AML-193 (cell line): ENCODE data around the gene SMG9.
"Not testable (repeated sequence)": the region's sequence is repeated elsewhere in the genome, so short reads cannot be mapped to it uniquely, and the experiment has no call there.

Source experiments
- DNase-seq, 2 experiments: peaks; one replicate each; lab custom pipeline; 2025; lab: John Stamatoyannopoulos, UW

Gene SMG9

GRCh38 chr19:43690890-43691289, 63.9 kb downstream of the SMG9 start:
- DNase-seq = no peak

DNA sequence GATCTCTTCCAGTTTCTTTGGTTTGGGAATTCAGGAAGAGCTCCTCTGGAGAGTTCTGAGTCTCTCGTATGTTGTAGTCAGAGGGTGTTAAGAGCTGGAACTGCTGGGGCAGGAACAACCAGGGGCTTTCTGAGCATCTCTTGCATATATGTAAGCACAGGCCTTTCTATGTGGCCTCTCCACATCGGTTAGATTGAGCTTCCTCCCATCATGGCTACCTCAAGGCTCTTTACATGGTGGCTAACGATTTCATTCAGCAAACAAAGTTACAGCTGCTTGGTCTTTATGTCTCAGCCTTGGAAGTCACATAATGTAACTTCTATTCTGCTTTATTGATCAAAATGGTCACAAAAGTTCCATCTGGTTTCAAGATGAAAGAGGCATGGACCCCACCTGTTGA, 64.3 kb downstream of the SMG9 start:
- no peak for DNase-seq

- no peak for DNase-seq
These were observed 66.6 kb downstream of the SMG9 start for GRCh38 chr19:43688059-43688701.

- DNase-seq = no peak
These were observed 67.1 kb downstream of the SMG9 start for GRCh38 chr19:43687660-43687997.

DNA sequence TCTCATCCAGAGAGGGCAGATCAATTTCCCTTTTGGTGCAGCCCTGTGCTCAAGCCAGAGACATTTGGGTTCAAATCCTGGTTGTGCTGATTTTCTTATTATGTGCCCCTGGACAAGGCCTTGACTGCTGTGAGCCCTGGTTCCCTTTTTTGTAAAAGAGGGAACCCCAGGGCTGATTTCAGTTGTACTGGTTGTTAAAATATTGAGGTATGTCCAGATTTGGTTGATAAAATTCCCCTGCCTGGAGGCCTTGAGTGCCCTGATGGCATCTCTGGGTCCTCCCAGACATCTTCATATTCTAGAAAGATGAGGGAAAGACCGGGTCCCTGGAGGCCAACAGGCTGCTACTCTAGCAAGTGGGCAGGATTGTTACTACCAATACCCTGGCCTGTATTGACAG, 70.4 kb downstream of the SMG9 start:
- DNase-seq = peak; percentile 7

DNA sequence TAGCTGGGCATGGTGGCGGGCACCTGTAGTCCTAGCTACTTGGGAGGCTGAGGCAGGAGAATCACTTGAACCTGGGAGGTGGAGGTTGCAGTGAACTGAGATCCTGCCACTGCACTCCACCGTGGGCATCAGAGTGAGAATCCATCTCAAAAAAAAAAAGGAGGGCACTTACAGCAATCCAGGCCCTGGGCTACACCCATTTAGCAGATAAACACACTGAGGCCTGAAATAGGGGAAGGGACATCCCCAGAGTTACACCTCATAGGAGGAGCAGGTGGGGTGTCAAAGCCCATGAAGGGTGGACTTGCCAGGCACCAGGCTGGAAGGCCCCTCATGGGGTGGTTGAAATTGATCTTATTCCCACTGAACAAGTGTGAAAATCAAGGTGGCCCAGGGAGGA, 70.9 kb downstream of the SMG9 start:
- no peak for DNase-seq

- no peak for DNase-seq
These were observed 71.7 kb downstream of the SMG9 start for GRCh38 chr19:43682824-43683661.

- not testable (repeated sequence) for DNase-seq
These were observed 72.5 kb downstream of the SMG9 start for GRCh38 chr19:43682269-43682668.

DNA sequence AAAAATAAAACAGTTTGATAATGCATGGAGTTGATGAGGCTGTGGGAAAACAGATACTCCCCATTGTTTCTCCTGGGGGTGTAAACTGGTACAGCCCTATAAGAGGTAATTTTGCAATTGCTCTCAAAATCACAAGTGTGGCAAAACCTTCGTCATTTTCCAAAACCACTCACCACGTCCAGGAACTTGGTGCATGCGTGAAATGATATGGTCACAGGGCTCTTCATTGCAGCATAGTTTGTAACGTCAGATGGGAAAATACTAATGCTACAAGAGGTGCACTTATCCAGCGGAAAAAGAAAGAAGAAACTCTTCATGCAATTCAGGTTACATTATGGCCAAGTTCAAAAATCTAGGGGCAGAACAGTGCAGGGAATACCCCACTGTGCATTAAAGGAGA, 72.9 kb downstream of the SMG9 start:
- no peak for DNase-seq

GRCh38 chr19:43678512-43679261, 76.1 kb downstream of the SMG9 start:
- DNase-seq = no peak
